Esophagus muscularis mucosa (tissue), 4 donors: ENCODE measurements around the gene TUFT1.

Experiments
- EP300 ChIP-seq: sonication (generic); formaldehyde crosslinking; IDR thresholded peaks from one replicate; pipeline ENCODE4 v1.6.1; 2017; ENCODE audit warnings: antibody characterized with exemption
- POLR2AphosphoS5 ChIP-seq, 2 donors: sonication (generic); formaldehyde crosslinking; IDR thresholded peaks; one replicate each; pipeline ENCODE4 v1.6.1; 2017; ENCODE audit warnings: antibody characterized with exemption in 2 of 2
- TF ChIP-seq, protein P1 (sequence below), 3 experiments: fragments of 200-600 bp in 2 of 3; fragments of 450-650 bp in 1 of 3; sonication (generic) in 2 of 3; IDR thresholded peaks; one replicate each; pipeline ENCODE4 v1.5.1; 2017 to 2019; ENCODE audit warnings: antibody characterized with exemption in 3 of 3, mild to moderate bottlenecking in 2 of 3, moderate library complexity in 1 of 3

DNA sequence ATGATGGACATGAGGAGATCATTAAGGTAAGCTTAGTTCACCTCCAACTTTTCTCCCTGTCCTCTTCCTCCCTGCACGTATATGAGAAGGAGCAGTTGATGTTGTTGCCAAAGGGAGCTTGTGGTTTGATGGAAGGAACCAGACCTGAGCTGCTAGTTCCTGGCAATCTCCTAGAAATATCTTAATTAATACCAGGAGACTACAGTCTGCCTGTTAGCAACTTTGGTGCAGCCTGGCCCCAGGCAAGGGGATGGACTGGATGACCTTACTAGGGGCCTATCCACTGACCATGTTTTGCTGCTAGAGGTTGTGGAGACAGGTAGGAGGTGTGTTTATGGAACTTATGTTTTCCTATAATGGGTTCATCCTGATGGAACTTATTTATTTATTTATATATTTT, 22.6 kb downstream of the TUFT1 start:
- TF ChIP-seq, protein P1, sequence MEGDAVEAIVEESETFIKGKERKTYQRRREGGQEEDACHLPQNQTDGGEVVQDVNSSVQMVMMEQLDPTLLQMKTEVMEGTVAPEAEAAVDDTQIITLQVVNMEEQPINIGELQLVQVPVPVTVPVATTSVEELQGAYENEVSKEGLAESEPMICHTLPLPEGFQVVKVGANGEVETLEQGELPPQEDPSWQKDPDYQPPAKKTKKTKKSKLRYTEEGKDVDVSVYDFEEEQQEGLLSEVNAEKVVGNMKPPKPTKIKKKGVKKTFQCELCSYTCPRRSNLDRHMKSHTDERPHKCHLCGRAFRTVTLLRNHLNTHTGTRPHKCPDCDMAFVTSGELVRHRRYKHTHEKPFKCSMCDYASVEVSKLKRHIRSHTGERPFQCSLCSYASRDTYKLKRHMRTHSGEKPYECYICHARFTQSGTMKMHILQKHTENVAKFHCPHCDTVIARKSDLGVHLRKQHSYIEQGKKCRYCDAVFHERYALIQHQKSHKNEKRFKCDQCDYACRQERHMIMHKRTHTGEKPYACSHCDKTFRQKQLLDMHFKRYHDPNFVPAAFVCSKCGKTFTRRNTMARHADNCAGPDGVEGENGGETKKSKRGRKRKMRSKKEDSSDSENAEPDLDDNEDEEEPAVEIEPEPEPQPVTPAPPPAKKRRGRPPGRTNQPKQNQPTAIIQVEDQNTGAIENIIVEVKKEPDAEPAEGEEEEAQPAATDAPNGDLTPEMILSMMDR (IDR thresholded peaks at IDR 0.05): no peak
- TF ChIP-seq POLR2AphosphoS5 (IDR thresholded peaks at IDR 0.05) (no peak), EP300 (no peak)
